HepG2 (cell line): Measurements from ENCODE around the gene GPATCH4. TPM values are rescaled to one million over a fixed set of nuclear protein-coding genes. Genes with fewer than 3 reads are reported as not detected.

ENCODE experiments used
- AGO2 ChIP-seq: fragments of 200-400 bp; formaldehyde crosslinking; optimal IDR thresholded peaks from 2 replicates; pipeline ENCODE3; 2017; ENCODE audit warnings: mild to moderate bottlenecking, low read depth, low read length, moderate library complexity
- ATRX ChIP-seq: sonication (generic); formaldehyde crosslinking; IDR thresholded peaks from 2 replicates; pipeline ENCODE4 v1.4.0; 2020; ENCODE audit warnings: missing genetic modification reagents, borderline replicate concordance
- CC2D1A ChIP-seq: sonication (generic); formaldehyde crosslinking; IDR thresholded peaks from 2 replicates; pipeline ENCODE4 v1.8.1; 2023; ENCODE audit warnings: mild to moderate bottlenecking, missing genetic modification reagents
- NR2F1 ChIP-seq, 2 experiments: fragments of 450-650 bp in 1 of 2; formaldehyde crosslinking in 1 of 2; IDR thresholded peaks; 2 replicates each; pipeline versions ENCODE4 v1.5.0 to v1.6.1; 2016 to 2020; ENCODE audit warnings: mild to moderate bottlenecking in 1 of 2, missing compliant biosample characterization in 1 of 2, missing genetic modification reagents in 1 of 2, moderate library complexity in 1 of 2
- RARG ChIP-seq: sonication (generic); formaldehyde crosslinking; IDR thresholded peaks from 2 replicates; pipeline ENCODE4 v1.4.0; 2020; ENCODE audit warnings: low read depth, mild to moderate bottlenecking, missing genetic modification reagents
- WIZ ChIP-seq: sonication (generic); formaldehyde crosslinking; IDR thresholded peaks from 2 replicates; pipeline ENCODE4 v1.5.1; 2020; ENCODE audit warnings: mild to moderate bottlenecking, missing genetic modification reagents
- ZBTB40 ChIP-seq, 2 experiments: fragments of 450-650 bp in 1 of 2; sonication (generic) in 1 of 2; formaldehyde crosslinking in 1 of 2; IDR thresholded peaks; 2 replicates each; pipeline versions ENCODE4 v1.6.1 to v1.8.0; 2016 to 2022; ENCODE audit warnings: antibody characterized with exemption in 1 of 2, mild to moderate bottlenecking in 1 of 2, missing genetic modification reagents in 1 of 2
- ZNF484 ChIP-seq: sonication (generic); formaldehyde crosslinking; IDR thresholded peaks from 2 replicates; pipeline ENCODE4 v1.5.1; 2020; ENCODE audit warnings: mild to moderate bottlenecking, low read depth, missing genetic modification reagents, borderline replicate concordance
- ZNF503 ChIP-seq: sonication (generic); formaldehyde crosslinking; IDR thresholded peaks from 2 replicates; pipeline ENCODE4 v1.4.0; 2020; ENCODE audit warnings: missing genetic modification reagents
- polyA plus RNA-seq, 8 experiments: library from polyadenylated mRNA; depleted of rRNA in 3 of 8; stranded (reverse) in 7 of 8; unstranded in 1 of 8; fragments of >200 nt; fragmentation: Illumina TruSeq in 4 of 8; extraction: Trizol in 4 of 8; gene quantifications; 2 replicates each; pipeline versions ENCODE4 v1.2.1 to v1.2.3, GENCODE V29; 2011 to 2016; ENCODE audit warnings: low read depth in 4 of 8, missing spikeins in 1 of 8, mixed read lengths in 1 of 8; ENCODE audit not compliant: insufficient read depth in 1 of 8
- total RNA-seq, 5 experiments: library from RNA; depleted of rRNA; stranded (reverse); fragments of >200 nt; fragmentation: Illumina TruSeq; extraction: Trizol; gene quantifications; 2 replicates each; pipeline ENCODE4 v1.2.3, GENCODE V29; 2016; ENCODE audit warnings: low read depth in 1 of 5

The GPATCH4 gene
- total and polyA plus RNA-seq, 2 of the 13 experiments (the other 11 are each of a cell fraction or from before 2014, with no cell fraction given), result 19.2 to 37.9 TPM

GRCh38 chr1:156625436-156626078, 24.3 kb upstream of the GPATCH4 start (continued):
- TF ChIP-seq ZNF503 (CRISPR knock-in tag) (no peak), NR2F1 (CRISPR knock-in tag; IDR thresholded peaks at IDR 0.05) (no peak), AGO2 (no peak), CC2D1A (CRISPR knock-in tag) (no peak), RARG (CRISPR knock-in tag) (no peak), ZNF484 (CRISPR knock-in tag) (no peak), WIZ (CRISPR knock-in tag) (no peak), ATRX (CRISPR knock-in tag) (no peak), ZBTB40 (IDR thresholded peaks at IDR 0.05) (no peak), ZBTB40 (CRISPR knock-in tag; IDR thresholded peaks at IDR 0.05) (no peak)
